GM21423 (cell line): ENCODE results near the gene SPEF2.

ENCODE experiments used
- ATAC-seq: cut with Tn5 transposase; IDR thresholded peaks from one replicate; pipeline ENCODE4 v1.9.1; 2021; ENCODE audit warnings: mild to moderate bottlenecking, moderate library complexity; ENCODE audit not compliant: unreplicated experiment

Gene SPEF2

DNA sequence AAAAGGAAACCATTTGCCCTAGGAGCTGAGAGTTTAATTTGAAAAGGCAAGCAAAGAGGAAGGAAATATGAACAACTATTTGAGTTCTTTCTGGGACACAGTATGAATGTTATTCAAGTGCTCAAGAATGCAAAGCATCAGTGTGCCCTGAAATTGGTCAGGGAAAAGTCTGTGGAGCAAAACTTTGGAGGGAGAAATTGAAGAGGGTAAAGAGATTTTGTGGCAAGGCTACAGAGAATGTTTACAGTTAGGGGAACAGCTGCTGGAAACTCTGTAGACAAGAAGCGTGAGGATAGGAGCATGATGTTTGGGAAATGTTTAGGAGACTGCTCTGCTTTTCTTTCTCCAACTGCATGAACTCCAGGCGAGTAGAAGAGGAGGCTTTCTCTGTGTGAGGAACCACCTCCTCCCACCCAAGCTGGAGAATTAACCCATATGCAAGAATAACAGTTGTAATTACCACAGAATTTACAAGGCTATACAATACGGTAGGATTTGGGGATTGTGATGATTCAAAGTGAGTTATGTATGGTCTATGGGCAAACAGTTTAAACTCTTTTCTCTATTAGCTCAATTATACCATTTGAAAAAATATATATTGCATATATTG, 163.6 kb downstream of the SPEF2 start:
- no peak for ATAC-seq

DNA sequence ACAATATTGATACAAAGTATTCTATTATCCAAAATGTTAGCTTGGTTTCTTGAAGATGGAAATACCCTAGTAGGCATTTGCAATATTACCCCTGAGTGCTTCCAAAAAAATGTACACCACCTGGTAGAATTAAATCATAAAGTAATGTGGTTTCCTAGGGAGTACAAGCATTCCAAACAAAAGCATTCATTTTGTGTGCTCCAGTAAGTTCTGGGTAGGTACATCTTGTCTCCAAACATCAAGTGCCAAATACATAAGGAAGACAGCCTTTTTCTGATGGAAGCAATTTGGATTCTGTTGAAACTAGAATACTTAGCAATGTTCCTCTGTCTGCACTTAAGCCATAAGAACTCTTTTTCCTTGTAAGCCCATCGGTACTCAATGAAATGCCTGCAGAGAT, 165.9 kb downstream of the SPEF2 start:
- ATAC-seq: no peak

DNA sequence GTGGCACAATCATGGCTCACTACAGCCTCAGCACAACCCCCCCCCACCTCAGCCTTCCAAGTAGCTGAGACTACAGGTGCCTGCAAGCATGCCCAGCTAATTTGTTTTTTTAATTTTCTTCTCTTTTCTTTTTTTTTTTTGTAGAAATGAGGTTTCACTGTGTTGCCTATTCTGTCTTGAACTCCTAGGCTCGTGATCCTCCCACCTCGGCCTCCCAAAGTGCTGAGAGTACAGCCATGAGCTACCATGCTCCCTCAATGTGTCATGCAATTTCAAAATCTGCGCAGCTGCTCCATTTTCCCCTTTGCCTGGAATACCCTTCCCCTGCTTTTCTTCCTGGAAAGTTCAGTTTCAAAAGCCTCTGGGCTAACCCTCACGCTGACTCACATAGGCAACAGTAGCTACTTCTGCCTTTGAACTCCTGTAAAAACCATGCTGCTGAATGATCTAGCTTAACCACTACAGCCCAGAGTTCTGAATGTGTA, 168.0 kb downstream of the SPEF2 start:
- no peak for ATAC-seq

DNA sequence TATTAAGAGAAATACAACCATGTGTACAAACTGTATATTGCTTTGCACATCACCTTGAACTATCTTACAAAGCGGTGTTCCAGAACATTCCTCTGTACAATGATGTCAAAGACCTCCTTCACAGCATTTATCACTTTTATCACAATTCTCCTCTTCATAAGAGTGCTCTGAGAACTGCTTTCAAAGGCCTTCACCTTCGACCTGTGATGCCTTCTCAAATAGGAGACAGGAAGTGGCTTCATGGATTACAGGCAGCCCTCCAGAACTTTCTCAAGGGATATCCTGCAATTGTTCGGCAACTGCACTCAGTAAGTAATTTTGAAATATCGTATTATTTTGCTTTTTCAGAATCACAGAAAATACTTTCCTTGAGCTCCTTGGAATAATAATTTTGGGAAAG, 171.1 kb downstream of the SPEF2 start:
- ATAC-seq: no peak

DNA sequence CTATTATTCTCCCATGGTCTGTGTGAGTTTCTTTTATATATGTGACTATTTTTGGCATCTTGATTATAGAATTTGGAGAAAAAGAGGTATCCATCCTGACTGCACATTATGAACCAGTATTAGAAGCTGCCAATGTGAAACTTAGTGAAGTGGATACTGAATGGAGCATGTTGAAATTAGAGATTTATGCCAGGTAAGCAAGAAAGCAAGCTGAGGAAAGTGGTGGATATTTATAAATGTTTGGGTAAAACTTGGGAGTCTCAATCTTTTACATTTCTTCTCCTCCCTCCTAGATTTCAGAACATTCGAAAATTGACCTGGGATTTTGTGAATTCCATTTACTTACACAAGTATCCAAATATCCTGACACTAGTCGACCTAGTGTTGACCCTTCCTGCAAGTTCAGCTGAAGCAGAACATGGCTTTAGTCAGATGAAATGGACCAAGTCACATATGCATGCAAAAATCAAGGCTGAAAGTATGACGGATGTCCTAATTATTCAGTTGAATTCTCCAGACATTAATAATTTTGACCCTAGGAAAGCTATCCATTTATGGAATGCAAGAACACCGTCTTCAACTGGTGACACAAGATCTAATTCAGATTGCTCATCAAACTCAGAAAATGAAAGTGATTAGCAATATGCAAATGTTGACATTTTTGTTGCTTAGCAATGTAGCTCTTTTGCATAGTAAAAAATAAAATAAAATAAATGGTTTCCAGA, 172.2 kb downstream of the SPEF2 start:
- no peak for ATAC-seq

DNA sequence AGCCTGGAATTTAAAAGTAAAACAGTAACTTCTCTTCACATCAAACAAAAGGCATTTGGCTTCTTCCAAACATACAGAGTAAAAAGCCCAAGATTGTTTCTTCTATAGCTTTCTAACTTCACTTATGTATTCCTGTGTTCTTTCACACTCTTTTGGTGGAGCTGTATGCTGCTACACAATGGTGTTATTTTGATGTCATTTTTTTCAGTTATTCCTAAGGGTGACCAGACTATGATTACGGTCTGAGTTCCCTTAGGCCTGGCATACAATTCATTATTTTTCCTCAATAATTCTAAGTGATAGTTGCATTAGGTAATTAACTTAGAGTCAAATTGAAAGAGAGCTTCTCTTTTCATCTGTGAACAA, 172.8 kb downstream of the SPEF2 start:
- ATAC-seq: no peak

DNA sequence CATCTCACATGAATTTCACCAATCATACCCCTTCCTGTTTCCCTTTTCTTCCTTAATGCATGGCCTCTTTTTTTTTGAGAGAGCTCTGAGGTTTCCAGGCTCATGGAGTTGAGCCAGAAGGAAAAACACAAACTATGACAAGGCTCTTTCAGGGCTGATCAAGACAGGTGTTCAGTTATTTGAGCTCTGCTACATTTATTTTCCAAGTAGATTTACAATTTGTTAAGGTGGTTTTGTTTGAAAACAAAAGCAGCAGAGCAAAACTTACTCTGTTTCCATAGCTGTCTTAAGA, 176.6 kb downstream of the SPEF2 start:
- ATAC-seq: no peak

DNA sequence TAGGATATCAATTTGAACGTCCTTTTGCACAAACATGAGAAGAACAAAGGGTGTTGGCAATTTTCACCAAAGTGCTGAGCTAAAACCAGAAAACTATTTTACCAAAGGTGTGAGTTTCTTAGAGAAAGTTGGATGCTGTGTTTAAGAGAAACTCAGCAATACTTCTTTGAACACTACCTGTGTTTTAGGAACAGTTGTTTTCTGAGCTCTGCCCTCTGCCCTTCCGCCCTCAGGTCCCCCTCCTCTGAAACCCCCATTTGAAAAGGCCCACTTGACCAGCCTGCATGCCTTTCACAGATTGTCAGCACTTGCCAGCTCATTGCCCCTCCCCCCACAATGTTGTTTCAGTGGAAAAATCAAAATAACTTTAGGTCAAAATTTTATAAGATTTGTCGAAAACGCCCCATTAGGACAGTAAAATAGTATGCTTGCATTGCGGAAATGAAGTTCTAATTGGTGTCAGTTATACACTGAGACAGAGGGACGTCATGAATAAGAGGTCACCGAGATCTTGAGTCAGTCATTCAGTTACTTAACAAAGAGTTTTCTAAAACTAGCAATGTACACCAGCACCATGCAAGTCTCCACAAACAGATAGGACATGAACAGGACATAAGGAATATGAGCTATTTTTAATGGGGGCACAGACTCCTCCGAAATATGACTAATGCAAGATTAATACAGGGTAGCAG, 177.2 kb downstream of the SPEF2 start:
- no peak for ATAC-seq

DNA sequence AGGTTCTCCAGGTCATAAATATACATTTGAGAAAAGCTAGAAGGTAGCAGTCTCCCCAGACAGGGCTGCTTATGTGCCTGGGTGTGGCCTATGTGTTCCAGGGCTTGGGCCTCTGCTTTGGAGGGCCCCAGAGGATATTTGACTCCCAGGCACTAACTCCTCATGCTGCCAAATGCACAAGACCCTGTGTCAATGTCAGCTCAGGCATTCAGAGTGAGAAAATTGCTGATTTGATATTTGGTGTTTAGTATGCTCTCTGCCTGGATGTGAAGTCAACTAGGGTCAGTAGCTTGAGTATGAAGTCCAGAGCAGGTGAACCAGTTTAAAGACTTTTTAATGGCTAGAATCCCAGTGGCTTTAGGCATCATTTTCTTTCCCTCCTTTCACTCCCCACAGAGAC, 181.5 kb downstream of the SPEF2 start:
- ATAC-seq: no peak

DNA sequence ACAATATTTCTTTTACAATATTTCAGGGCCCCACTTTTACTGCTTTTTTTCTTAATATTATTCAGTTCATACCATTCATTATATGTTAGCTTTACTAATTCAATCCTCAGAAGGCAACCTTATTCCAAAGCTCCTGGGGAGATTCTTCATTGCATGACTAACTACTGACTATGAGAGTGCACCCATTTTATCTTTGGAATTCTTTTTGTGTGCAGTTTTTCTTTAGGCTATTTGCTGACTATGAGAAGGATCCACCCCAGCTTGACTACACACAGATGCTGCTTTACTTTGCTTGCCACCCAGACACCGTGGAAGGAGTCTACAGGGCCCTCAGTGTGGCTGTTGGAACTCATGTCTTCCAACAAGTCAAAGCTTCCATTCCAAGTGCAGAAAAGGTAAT, 182.1 kb downstream of the SPEF2 start:
- ATAC-seq: no peak

DNA sequence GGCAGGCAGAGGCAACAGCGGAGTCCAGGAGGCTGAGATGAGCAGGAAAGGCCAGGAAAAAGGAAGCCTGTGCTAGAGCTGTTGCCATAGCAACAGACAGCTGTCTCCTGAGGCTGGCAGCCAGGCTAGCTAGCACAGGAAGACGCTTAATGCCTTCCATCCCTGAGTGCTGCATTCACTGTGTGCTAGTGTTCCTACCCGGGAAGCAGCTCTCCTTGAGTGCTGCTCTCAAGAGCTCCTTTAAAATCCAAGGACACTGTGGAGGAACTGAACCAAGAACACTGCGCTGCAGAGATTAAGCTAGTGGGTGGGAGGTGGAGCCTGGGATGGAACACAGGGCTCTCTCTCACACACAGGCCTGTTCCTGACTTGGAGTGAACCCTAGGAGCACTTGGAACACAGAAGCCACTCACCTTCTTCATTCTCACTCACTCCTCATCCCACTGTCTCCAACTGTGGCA, 185.6 kb downstream of the SPEF2 start:
- no peak for ATAC-seq

DNA sequence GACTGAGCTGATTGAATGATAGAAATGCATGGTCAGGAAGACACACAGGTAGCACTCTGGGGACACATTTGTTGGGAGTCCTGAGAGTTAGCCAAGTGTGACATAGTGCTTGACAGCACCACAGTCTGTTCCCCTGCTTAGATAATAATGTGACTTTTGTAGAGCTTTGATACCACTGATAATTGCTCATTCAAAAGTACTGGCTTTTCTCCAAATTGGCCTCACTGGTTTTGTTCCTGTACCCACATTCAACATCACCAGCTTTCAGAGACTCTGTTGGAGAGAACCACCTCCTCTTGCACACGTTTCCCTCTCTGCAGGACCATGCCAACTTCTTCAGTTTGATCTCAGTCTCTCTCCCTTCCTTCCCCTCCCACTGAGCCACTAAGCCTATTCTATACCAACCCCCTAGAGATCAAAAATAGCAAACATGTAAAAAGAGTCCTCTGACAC, 186.6 kb downstream of the SPEF2 start:
- ATAC-seq: no peak

DNA sequence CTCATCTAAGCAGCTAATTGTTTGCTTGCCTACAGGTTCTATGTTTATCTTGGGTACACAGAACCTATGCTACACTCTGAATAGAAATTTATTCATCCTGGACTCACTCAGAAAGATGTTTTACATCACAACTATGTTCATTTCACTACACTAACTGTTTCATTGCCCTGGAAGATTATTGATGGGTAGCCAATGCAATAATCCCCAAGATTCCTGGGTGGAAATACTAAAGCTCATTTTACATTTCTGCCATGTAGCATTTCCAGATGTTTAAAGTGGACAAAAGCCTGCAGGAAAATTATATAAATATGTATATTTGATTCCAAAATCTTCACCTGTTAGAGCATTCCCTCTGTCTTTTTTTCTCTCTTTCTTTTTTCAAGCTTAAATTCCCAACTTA, 187.2 kb downstream of the SPEF2 start:
- no peak for ATAC-seq

DNA sequence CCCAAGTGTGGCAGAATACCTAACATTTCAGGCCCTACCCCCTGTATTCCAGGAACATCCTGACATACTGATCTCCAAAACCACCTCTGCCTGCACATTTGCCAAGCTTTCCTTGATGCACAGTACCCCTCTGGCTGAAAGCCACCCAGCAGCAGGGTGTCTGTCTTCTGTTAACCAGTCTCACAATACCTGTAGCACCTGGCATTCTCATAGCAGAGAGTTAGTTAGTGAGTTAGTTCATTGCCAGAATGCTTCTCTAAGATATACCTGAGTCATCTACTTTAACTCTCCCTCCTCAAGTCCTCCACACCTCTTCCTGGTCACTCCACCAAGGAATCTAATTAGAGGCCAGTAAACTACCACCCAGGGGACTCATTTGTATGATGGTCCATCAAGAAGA, 192.9 kb downstream of the SPEF2 start:
- no peak for ATAC-seq

DNA sequence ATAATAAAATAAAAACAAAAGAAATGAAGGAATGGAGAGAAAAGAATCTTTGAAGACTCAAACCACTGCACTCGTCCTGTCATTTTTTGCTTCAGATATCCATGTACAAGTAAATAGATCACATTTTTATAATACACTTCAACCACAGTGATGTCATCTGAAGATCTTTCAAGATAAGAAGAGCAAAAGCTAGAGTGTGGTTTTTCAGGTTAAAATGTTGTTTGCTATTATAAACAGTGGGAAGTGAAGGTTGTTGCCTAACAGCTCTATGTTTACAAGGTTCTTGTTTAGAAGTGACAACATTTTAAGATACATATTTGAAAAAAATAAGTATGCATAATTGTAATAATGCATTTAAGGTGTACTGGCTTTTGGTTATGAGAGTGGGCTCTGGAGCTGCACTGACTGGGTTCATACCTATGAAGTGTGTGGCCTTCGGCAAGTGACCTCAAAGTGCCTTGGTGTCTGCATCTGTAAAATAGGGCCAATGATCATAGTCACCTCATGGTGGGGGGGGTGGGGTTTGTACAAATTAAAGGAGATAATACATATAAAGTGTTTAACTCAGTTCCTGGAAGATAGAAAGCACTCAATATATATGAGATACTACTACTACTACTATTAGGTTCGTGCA, 193.6 kb downstream of the SPEF2 start:
- no peak for ATAC-seq

DNA sequence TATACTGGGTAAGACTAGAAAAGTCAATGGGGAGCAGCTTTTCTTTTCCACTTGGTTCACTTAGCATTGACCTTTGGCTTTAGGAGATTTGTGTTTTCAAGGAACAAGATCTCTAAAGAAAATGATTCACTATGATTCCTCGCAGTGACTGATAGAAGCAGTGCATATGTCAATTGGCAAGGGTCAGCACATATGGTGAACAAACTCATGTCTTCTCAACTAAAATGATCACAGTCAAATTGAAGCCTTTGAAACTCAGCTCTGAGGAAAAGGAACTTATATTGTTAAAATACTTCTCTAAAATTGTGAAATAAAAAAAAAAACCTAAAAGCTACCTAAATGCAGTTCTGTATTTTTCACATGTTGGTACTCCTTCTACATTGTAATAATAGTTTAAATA, 195.9 kb downstream of the SPEF2 start:
- no peak for ATAC-seq

DNA sequence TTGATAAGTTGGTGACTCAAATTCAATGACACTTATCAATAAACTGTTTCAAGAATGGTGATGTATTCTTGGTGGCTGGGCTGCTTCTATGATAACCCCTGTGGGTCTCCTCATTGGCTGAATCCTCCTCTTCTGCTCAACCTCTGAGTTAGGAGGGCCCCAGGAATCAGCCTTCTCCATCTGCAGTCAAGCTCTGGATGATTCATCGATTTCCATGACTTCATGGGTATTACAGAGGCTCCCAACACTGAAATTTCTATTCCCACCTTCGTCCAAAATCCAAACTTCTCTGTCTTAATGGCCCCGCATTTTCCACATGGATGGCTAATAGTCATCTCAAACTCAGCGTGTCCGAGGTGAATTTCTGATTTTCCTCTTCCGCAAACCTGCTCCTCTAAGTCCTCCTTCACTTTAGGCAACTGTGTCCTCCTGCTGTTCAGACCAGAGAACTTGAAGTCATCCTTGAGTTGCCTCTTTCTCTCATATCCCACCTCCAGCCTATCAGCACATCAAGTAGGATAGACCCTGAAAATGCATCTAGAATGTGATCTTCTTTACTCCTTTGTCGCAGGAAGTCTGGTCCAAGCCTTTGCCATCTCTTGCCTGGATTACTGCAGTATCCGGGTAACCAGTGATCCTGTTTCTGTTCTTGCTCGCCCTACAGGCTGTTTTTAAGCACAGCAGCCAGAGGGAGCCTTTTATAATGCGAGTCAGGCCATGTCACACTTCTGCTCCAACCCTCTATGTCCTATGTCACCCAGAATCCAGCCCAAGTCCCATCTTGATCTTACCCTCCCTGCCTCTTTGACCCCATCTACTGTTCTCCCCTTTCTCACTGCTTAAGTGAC, 197.7 kb downstream of the SPEF2 start:
- no peak for ATAC-seq

DNA sequence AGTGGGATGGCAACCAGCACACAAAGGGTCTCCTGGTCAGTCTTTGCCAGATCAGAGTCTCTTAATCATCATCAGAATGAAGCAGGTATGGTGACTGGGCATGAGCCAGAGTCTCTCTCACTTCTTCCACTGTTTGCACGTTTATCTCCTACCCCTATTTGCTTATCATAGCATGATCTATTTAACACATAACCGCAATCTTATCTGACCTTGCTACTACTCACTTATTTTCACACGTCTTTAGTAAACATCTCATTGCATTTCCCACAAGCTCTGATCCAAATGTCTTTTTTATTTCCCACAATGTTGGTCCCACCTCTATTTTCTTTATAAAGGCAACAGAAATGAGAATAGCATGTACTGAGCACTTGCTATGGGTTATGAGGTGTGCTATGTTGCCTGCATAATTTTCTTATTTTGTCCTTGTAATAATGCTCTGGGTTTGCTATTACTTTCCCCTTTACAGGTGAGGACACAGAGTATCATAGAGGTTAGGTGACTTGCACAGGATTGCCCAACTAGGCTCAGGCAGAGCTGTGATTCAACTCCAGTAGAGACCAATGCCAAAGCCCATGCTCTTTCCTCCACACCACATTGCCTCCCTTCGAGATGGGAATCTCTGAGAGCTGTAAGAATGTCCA, 199.3 kb downstream of the SPEF2 start:
- no peak for ATAC-seq

DNA sequence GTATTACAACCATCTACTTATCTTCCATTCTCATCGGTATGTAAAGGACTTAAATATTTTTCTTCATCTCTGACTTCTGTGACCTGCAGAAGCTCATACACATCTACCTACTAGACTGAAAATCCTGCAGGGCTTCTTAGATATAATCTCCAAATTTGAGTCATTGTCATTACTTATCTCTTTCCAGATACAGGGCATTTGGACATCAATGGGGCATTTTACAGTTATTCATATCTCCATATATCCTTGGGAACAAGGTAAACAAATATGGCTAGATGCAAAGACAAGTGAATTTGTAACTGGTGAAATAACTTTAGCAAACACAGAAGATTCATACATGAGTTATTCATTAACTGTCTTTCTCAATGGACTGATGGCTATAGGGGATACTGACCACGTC, 201.4 kb downstream of the SPEF2 start:
- ATAC-seq: no peak

DNA sequence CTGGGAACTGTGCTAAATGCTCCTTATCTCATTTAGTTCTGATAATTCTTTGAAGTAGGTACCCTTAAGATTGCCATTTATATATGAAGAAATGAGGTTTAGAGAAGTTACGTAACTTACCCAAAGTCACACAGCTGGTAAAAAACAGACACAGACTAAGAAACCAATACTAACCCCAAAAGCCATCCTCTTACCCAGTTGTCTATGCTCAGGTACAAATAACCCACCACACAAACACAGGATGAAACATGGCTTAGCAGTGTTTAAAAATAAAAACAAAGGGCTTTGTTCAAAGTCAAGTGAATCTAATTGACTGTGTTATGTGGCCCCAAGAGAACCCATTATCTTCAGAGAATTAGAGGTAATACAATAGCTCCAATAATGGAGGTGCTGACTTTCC, 202.0 kb downstream of the SPEF2 start:
- ATAC-seq: no peak
